Measurements from ENCODE around the gene FAM234A.

FAM234A gene

DNA sequence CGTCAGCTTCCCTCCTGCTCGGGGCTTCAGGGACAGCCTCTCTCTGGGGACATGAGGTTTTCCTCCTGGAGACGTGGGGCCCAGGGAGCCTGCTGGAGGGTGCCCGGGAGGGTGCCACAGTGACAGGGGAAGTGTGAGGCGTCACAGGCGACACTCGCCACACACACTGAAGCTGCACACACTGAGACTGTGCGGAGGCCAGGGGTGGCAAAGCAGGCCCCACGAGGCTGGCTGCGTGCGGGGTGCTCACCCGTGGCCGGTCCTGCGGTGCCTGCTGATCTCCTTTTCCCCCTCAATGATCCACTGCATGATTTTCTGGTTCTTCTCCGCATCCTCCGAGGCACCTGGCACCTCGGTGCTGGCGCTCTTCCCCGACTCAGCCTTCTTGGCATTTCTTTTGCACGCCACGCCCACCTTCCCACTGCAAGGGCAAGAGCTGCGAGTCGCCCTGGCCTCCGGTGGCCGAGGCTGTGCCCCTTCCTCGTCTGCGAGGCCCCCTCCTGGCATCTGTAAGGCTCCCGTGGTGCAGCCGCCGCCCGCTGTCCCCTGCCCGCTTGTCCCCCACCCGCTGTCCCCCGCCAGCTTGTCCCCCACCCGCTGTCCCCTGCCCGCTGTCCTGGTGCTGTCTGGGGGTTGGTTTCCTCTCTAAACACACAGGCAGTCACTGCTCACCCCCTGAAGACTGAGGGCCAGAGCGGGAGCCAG is 62.3 kb downstream of the FAM234A start:
- no peak for DNase-seq (ENCODE audit: low read depth in 2 of 2)

- DNase-seq (ENCODE audit: low read depth in 2 of 2) = no peak
These were observed 63.2 kb downstream of the FAM234A start for GRCh38 chr16:297832-298231.

DNA sequence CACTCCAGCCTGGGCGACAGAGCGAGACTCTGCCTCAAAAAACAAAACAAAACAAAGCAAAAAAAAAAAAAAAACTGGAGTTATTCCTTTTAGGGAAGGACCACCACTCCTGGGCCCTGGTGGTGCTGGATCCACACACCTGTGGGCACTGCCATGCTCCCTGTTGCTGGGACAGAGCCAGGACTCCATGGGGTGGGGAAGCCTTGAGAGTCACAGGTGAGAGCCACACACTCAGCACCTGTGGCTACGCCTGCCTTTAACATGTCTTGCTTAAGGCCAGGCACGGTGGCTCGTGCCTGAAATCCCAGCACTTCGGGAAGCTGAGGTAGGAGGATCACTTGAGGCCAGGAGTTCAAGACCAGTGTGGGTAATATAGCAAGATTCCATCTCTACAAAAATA is 66.6 kb downstream of the FAM234A start:
- DNase-seq (ENCODE audit: low read depth in 2 of 2) = no peak

DNA sequence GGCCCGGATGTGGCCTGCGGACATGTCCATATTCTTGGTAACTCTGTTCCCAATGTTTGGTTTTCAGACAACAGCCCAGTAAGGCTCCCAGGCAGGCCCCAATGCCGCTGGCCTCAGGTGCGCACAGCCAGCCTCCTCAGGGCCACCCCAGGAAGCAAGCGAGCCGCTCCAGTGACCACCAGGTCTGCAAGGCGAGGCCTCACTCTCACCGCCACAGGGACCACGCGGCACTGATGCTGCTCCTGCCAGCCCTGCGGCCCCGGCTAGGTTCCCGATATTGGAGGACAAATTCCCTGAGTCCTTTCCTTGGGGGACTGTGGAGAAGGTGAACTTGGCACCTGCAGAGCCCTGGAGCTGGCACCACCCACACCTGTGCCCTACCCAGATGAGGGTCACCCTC is 67.3 kb downstream of the FAM234A start:
- DNase-seq (ENCODE audit: low read depth in 2 of 2) = no peak

DNA sequence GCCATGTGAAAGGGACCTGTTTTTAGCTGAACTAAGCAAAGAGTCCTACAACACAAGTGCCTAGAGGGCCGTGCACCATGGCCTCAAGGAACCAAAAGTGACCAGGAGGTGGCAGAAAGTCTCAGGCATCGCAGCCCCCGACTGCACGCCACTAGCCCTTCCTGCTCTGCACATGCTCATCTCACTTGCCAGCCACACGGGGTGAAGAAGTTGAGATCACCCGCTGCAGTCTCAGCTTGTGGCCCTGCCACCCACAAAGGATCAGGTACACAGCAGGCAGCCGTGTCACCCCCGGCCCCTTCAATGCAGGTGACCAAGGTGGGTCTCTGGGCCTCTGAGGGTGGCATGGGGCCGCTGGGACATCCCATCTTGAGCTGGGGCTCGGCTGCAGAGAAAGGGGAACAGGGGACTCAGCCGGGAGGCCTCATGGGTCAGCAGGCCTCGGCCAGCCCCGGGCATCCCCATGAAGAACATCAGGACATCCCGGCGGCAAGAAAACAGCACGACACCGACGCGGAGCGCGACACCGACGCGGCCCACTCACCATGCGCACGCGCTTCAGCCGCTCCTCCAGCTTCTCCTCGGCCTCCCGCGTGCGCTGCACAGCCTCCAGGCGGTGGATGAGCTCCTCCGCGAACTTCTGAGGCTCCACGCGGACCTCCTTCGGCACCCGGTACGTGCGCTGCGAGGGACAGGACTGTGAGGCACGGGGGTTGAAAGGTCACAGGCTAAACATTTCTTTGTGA is 69.3 kb downstream of the FAM234A start:
- no peak for DNase-seq (ENCODE audit: low read depth in 2 of 2)

DNA sequence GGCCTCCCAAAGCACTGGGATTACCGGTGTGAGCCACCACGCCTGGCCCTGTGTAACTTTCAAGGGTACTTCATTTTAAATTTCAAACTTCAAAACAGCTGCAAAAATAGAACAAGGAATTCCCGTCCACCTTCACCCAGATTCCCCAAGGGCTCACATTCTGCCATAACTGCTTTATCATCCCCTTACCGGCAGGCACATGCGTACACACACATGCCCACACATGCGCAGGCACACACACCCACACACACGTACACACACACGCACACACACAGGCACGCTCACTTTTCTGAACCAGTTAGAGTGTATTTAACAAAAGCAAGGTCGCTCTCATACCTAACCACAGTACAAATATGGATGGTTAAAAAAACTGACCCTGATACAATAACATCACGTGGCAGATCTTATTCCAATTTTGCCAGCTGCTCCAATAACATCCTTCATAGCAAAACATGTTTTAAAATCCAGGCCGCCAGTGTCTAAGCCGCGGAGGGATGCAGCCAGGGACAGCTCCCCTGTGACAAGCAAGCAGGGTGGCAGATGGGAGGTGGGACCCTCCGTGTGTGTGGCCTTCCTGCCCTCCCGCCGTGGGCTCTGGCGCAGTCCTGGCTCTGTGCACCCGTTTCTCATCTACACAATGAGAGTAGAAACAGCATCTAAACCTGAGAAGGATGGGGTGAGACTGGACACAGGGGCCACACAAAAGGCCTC is 71.5 kb downstream of the FAM234A start:
- DNase-seq (ENCODE audit: low read depth in 2 of 2) = no peak

GRCh38 chr16:306911-307370 is 72.3 kb downstream of the FAM234A start:
- no peak for DNase-seq (ENCODE audit: low read depth in 2 of 2)

- no peak for DNase-seq (ENCODE audit: low read depth in 2 of 2)
These were observed 73.2 kb downstream of the FAM234A start for GRCh38 chr16:307691-308312.

DNA sequence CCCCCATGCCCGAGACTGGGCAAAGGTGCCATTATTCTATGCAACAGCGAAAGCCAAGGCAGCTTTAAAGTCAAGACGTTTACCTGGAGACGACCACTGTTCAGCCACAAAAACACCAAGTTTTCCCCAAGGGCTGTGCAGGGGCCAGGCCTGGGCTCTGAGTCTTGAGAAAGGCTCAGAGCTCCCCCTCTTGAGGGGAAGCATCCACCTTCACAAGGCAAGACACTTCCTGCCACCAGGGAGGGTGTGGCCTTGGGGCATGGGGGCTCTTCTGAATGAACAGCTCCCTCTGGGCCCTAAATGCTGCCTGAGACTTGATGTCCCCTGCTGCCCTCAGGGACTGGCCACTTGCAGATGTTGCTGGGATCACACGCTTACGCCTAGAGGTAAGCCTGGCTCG is 74.9 kb downstream of the FAM234A start:
- no peak for DNase-seq (ENCODE audit: low read depth in 2 of 2)

- no peak for DNase-seq (ENCODE audit: low read depth in 2 of 2)
These were observed 77.1 kb downstream of the FAM234A start for GRCh38 chr16:311725-312124.

- no peak for DNase-seq (ENCODE audit: low read depth in 2 of 2)
These were observed 79.7 kb downstream of the FAM234A start for GRCh38 chr16:314351-314750.

DNA sequence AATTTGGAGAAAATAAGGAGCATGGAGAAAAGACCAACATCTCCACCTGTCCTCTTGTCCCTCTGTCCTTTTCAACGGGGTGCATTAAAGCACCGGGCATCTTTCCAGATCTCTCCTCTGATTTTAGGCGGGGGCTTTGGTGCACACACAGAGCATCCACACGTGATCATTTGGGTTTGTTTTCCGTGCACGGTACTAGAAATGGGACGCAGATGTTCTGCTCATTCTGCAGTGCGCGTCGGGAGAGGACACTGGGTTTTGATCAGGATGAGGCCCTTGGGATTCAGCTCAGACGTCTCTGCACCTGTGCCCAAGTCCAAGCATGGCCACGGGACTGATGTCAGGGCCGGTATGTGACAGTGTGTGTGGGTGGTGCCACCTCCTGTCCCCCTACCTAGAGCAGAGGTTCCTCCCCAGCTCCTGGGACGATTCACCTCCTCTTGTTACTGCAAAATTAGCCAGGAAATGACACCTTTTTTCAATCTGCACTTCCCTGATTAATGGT is 80.2 kb downstream of the FAM234A start:
- no peak for DNase-seq (ENCODE audit: low read depth in 2 of 2)

Measured in fibroblast of skin of left biceps (primary cell).